Posterior vena cava (tissue), 2 donors: ENCODE data around the gene MXD1. TPM values are rescaled to one million over a fixed set of nuclear protein-coding genes. Genes with fewer than 3 reads are reported as not detected.
A peak's percentile ranks its signal among the peaks of the same experiment; 100 is the strongest.
"Not testable (repeated sequence)": the region's sequence is repeated elsewhere in the genome, so short reads cannot be mapped to it uniquely, and the experiment has no call there.

Experiments
- DNase-seq: peaks from one replicate; pipeline ENCODE4 v3.0.0-alpha.2; 2020; ENCODE audit warnings: low spot score
- intact Hi-C, 2 donors: fragments of 100-400 bp; cut with DNase I; formaldehyde crosslinking; loops; one replicate each; pipeline versions ENCODE4 v1.14.1 to v1.14.2; 2022 to 2023
- long read RNA-seq, 2 donors: library from polyadenylated mRNA; unstranded; transcript quantifications; one replicate each; pipeline ENCODE4 v2.0.0, GENCODE V29; 2020 to 2021
- total RNA-seq, 2 donors: library from RNA; stranded (reverse); fragmentation: NEBNext Ultra II Directional; extraction: Animal tissue kit (Norgen Biotek cat#: 25700); gene quantifications; one replicate each; pipeline ENCODE4 v1.2.1, GENCODE V29; 2021
- donor health status: DM: yes; HTN: yes; CAD: no.
- donor health status: DM: yes; HTN: yes; CAD: no.

The MXD1 gene, protein sequence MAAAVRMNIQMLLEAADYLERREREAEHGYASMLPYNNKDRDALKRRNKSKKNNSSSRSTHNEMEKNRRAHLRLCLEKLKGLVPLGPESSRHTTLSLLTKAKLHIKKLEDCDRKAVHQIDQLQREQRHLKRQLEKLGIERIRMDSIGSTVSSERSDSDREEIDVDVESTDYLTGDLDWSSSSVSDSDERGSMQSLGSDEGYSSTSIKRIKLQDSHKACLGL
- 10 to 100 TPM; 14.9 to 20.7 TPM for total RNA-seq
- long read RNA-seq, donor 1, partial matches to known transcripts, result 1 of 1 reads
- long read RNA-seq, donor 1, other reads (novel, unspliced or antisense), result 0 of 1 reads
- long read RNA-seq, donor 2, full-length matches to known transcripts, result 3 of 8 reads
- long read RNA-seq, donor 2, partial matches to known transcripts, result 3 of 8 reads
- long read RNA-seq, donor 2, other reads (novel, unspliced or antisense), result 2 of 8 reads

GRCh38 chr2:69914950-69915945, at the start of gene MXD1:
Gene MXD1, plus strand, starts transcription at chr2:69915109. Its CDS starts 222 bp downstream, at chr2:69915331.
- intact Hi-C loops, result loop anchor here in 1 of 2 donors (5.0 to 10.0 kb wide), 3 partner anchors 170 to 387 kb away; partner anchors contain the start of genes FAM136A and PCBP1
- DNase-seq, result peak; percentile 100

DNA sequence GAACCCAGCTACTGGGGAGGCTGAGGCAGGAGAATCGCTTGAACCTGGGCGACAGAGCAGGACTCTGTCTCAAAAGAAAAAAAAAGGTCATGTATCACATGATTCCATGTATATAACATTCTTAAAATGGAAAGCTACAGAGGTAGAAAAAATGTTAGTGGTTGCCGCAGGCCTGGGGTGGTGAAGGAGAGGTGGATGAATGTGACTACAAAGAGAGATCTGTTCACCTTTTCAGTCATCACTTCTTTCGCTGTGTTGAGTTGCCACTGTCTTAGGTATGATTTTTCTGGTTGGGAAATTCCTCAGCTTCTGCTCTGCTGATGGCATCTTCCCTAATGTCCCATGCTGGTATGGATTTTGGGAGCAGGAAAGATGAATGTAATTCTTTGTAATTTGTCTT, 26.5 kb upstream of the MXD1 start:
- no peak for DNase-seq
- intact Hi-C loops, result no loop called here

- intact Hi-C loops, result no loop called here
- DNase-seq, result no peak
Observed at GRCh38 chr2:69889302-69889701, 25.6 kb upstream of the MXD1 start.

DNA sequence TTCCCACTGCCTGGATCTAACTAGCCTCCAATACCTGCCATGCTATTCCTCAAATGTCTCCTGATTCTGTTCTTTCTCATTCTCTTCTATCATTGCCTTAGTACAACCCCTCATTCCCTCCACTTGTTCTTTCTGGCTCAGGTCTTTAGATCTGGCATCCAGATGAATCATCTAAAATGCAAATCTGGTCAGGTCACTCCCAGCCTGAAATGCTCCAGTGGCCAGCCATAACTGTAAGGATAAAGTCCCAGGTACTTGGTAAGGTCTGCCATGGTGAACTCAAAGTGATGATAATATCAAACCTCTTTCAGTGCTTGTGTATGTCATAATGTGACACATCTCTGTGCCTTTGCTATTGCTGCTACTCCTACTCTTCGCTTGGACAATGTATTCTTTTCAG, 24.0 kb upstream of the MXD1 start:
- DNase-seq, result no peak
- intact Hi-C loops, result no loop called here

GRCh38 chr2:69892838-69893424, 22.0 kb upstream of the MXD1 start:
- intact Hi-C loops, DNase-seq: not testable (repeated sequence)

DNA sequence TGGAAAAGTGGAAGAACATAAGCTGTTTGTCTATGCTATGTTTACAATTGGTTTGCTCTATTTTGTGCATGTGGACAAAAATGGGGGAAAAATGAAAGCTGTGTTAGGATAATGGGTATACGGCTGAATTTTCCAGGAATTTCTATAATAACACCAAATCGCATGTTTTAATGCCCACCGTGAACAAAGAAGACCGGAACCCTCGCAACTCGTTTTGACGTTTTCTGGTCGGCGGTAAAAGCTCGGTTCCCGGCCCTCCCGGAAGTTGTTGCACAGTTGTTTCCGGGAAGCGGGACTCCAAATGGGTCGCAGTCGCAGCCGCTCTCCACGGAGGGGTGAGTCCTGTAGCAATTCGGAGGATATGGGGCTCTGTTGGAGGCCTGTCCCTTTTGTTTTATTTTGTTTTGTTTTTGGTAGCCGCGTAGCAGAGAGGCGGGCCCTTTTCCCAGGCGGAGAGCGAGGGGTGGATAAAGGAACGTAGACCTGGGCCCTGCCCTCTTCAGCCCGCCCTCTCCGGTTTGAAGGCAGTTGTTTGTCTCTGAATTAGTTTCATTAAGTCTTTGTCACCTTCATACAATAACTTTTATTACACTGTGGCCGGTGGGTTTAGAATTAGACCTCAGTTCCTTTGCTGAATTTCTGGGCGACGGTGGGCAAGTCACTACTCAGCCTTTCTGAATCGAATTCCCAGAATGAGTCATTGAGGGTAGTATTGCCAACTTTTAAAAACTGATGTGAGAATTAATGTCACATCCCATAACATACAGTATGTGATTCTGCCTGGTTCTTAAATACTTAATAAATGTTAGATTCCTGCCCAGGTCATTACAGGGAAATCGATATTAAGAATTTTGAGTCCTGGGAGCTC, 21.0 kb upstream of the MXD1 start, which contains the start of gene SNRNP27:
Gene SNRNP27, plus strand, starts transcription at position 273 of the 868 bp plus-strand sequence. Its CDS starts 29 bp downstream, at position 302.
- intact Hi-C loops, result no loop called here
- DNase-seq, result peak; percentile 95

GRCh38 chr2:69894737-69895136, 20.2 kb upstream of the MXD1 start:
- intact Hi-C loops, result loop anchor here in 1 of 2 donors (1.0 kb wide), 1 partner anchor 14 kb away; no protein-coding TSS in a partner anchor
- not testable (repeated sequence) for DNase-seq

- intact Hi-C loops, result no loop called here
- peak; percentile 83 for DNase-seq
Observed at GRCh38 chr2:69902213-69902922, 12.5 kb upstream of the MXD1 start.

- intact Hi-C loops, result no loop called here
Observed at GRCh38 chr2:69907216-69907615, 7.7 kb upstream of the MXD1 start.

GRCh38 chr2:69911985-69912563, 2.8 kb upstream of the MXD1 start:
- intact Hi-C loops, result loop anchor here (2.0 to 10.0 kb wide), 4 partner anchors 173 to 390 kb away; partner anchors contain the start of genes FAM136A (in 1 of the 2) and PCBP1 (in 1 of the 2)
- no peak for DNase-seq

More at GRCh38 chr2:69907216-69907615, 7.7 kb upstream of the MXD1 start:
- no peak for DNase-seq

- DNase-seq, result peak; percentile 99
- intact Hi-C loops, result loop anchor here in 1 of 2 donors (5.0 to 10.0 kb wide), 3 partner anchors 170 to 388 kb away; partner anchors contain the start of genes FAM136A and PCBP1
Observed at GRCh38 chr2:69914164-69914949, 552 bp upstream of the MXD1 start.

DNA sequence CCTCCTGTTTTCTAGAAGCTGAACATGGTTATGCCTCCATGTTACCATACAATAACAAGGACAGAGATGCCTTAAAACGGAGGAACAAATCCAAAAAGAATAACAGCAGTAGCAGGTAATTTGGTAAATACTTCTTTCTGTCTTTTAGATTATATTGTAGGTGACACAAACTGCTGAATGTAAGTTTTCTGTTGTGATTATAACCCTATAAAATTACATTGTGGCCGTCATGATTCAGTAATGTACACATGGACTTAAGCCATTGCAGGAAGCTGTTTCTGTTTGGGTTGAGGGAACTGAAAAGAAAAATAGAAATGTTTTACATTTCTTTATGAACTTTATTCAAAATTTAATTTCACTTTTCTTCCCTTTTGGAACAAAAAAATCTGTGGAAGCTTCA, 1.2 kb downstream of the MXD1 start:
- DNase-seq, result no peak
- intact Hi-C loops, result loop anchor here in 1 of 2 donors (10.0 kb wide), 1 partner anchor 169 kb away; the partner anchor contains the start of gene PCBP1

DNA sequence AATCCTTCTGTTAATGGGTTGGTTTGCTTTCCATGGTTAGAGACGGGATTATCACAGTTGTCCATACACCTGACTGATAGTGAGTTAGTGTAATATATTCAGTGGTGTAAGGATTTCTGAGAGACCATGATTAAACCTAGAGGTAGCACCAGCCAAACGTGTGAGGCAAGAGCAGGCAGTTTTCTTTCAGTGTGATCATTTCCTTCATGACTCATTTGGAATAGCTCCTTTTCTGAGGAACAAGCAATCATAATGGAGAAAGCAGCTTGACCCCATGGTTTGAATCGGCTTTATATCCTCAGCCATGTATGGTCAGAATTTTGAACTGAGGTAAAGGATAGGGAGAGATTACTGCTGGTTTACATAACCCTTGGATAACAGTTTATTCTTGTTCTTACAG, 2.9 kb downstream of the MXD1 start:
- DNase-seq, result no peak
- intact Hi-C loops, result loop anchor here in 1 of 2 donors (10.0 kb wide), 1 partner anchor 167 kb away; the partner anchor contains the start of gene PCBP1

DNA sequence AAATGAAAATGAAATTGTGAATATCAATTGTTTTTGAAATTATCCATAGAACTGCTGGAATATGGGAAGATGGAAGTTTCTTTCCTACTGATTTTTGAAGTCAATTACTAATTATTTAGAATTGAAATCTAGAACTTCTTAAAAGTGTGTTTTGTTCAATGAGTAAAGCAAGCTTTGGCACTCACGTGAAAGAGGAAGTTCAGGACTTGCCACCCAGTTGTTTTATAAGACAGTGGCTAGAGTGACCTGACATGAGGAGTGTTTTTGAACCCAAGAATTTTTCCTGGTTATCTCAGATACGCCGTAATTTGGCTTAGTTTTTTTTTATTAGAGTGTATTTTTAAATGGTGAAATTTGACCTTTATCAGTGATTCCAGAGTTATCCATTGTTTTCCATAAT, 3.5 kb downstream of the MXD1 start:
- no peak for DNase-seq
- intact Hi-C loops, result loop anchor here in 1 of 2 donors (10.0 kb wide), 1 partner anchor 166 kb away; the partner anchor contains the start of gene PCBP1

DNA sequence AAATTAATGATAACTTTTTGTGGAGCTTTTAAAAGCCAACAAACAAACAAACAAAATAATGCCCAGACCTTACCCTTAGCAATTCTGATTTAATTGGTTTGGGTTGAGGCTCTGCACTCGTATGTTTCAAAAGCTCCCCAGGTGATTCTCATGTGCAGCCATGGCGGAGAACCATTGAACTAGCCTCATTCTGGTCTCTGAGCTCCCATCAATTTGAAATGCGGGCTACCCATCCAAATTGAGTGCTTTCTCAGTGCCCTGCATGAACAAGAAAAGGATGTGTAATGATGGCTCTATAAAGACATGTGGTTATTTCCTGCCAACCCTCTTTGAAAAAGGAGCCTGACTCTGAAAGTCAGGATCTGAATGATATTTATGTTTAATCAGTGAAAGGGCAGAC, 8.2 kb downstream of the MXD1 start:
- no peak for DNase-seq
- intact Hi-C loops, result no loop called here
